ELR (cell line): ENCODE measurements around the gene C19orf67.

Source experiments
- DNase-seq: peaks from one replicate; pipeline ENCODE4 v3.0.0-alpha.2; 2015; ENCODE audit warnings: low read depth

The C19orf67 gene

DNA sequence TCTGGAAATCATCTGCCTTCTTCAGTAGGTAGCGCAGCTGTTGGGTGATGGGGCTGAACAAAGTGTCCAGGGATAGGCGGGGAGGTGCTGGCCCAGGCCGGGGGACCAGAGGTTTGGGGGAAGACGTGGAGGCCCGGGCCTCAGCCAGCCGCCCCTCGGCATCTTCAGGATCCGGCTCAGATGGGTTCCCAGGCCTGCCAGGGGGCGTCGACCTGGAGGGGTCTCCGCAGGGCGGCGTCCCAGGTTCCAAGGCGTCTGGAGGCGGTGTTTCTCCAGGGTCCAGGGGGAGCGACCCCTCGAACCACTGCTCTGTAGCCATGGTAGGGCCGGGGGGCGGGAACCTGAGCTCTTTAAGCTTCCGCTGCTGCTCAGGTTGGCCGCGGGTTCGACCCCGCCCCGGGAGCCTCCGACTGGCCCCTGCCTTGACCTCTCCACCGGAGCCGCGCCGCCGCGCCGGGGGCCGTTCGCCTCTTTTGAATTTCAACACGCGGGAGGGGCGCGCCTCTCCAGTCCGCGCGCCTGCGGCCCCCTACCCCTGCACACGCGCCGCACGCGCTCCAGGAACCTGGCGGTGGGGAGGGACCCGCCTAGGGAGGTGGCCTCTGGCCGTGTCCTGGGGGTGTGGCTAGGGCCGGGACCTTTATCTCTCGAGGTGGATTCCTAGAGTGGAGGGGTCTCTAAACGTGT lies at the start of gene C19orf67:
TSS of gene C19orf67 (minus strand) at position 475 of the 687 bp plus-strand sequence. CDS start at position 319, 156 bp downstream.
- DNase-seq, result no peak

DNA sequence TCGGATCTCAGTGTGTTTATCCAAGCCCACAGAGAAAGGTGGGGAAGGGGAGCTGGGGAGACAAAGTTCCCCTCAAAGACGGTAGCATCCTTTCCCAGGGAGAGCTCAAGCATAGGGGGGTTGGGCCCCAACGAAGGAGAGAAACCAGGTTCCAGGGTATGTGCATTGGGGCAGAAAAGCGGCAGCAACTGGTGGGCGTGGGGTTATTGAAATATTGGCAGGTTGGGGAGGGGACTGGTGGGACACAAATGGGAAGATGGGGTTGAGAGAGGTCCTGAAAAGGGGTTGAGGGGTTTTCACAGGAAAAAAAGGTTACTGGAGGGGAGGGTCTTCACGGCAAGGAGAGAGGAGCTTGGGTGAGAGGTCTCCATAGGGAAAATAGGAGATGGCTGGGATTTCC lies 49.8 kb upstream of the C19orf67 start:
- DNase-seq, result no peak

DNA sequence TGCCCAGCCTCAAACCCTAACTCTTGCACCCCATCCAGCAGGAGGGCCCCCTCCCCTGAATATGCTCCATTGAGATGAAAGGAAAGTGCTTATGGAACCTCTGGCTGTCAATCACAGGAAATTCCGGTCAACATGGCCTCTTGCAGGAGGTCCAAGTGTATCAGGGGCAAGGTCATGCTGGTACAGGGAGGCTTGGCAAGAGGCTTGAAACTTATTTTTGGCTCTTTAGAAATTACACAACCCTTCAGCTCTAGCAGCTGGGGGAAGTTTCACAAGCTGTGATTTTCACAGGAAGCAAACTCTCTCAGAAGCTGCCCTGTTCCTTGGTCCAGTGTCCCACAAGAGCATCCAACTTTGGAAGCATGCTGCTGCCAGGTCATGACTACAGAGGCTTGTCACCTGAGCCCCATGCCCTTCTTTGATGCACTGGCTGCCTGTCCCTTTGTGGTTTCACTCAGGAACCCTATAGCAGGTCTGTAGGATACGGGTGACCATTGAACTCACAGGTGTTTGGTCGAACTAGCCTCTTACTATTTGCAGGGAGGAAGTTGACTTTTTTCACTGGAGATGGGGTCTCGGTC lies 42.4 kb upstream of the C19orf67 start:
- no peak for DNase-seq

DNA sequence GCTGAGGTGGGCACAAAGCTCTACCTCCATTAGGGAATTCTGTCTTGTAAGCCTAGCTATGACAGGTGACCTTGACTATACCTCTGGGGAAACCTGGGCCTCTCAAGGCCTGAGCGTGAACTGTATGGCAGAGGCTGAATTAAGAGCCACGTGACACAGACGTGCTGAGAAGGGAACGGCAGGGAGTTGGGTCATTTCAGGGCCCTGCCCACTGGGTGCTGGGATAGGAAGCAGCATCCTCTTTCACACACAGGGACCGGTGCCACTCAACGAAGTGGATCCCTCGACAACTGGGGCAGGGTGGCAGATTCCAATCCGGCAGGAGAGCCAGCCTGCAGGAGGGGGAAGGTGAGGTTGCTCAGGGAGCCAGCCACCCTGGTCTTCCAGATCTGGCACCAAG lies 41.6 kb upstream of the C19orf67 start:
- DNase-seq, result no peak

DNA sequence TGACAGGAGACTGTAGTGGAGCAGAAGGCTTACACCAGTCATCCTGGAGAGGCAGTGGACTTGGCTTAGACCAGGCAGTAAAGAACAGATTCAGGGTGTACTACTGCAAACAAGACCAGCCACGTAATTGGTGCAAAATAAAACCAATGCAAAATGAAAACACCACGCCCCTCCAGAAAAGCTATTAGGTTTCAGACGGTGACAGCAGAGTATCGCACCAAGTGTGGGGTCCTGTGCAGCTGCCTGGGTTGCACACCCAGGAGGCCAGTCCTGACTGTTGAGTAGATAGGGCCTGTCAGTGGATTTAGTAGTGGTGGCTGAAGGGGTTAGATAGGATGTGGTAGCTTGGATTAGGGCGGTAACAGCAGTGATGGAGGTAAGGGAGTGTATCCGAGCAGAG lies 37.3 kb upstream of the C19orf67 start:
- no peak for DNase-seq

DNA sequence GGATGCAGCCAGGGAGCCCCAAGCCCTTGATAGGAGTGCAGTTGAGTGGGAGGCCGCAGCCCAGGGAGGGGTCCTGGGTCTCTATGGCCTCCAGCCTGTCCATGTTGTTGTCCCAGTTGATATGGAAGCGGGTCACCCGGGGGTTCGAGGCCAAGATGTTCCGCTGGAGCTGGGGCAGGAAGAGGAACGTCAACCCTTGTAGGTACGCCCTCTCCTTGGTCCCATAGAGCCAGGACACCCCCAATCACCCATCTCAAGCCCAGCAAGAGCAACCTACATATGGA lies 34.9 kb upstream of the C19orf67 start:
- DNase-seq, result no peak

DNA sequence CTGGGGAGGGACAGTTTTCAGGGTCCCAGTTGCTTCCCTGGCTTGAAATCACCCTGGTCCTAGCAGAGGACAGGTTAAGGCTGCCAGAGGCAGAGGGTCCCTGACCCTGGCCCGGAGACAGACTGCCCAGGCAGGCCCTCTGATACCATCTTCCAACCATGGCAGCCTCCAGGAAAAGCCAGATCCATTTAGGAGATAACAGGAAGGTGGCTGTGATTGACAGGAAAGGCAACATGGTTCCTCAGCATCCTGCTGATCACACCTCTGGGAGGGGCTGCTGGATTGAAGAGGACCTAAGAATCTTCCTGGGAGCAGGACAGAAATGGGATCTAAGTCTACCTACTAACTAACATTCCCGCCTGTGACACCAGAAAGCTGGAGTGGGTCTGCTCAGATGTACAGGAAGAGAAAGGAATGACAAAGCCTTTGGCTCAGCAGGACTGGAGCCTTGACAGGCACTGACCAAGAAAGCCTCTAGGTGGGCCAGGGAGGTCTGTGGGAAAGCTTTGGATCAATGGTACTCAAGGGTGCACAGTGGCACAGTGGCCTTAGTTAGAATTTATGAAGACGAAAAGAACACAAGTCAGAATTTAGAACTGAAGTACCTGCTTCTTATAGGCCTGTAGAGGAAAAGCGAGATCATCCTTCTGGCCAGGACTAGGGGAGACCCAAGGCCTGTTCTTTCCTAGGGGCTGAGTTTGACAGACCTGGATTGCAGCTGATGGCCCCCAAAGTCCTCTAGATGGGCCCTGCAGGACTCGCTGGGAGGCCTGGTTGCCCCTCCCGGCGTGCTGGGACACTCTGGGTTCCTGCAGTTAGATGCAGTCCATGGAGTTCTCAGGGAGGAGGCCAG lies 34.3 kb upstream of the C19orf67 start:
- no peak for DNase-seq

DNA sequence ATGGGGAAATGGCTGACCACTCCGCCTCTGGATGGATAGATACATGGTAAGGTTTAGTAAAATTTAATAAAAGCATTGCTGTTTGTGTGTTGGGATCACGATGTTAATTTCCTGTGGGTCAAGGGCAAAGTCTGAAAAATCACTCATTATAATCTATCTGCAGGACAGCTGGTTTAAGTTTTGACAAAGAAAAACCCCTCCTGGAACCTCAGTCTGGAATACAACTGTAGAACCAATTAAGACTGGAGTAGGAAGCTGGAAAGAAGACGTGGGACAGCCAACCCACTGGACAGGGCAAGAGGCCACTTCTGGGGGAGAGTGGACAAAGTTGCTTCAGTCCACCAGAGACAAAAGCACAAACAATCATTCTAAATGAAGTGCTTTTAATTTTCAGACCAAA lies 33.6 kb upstream of the C19orf67 start:
- DNase-seq, result no peak

DNA sequence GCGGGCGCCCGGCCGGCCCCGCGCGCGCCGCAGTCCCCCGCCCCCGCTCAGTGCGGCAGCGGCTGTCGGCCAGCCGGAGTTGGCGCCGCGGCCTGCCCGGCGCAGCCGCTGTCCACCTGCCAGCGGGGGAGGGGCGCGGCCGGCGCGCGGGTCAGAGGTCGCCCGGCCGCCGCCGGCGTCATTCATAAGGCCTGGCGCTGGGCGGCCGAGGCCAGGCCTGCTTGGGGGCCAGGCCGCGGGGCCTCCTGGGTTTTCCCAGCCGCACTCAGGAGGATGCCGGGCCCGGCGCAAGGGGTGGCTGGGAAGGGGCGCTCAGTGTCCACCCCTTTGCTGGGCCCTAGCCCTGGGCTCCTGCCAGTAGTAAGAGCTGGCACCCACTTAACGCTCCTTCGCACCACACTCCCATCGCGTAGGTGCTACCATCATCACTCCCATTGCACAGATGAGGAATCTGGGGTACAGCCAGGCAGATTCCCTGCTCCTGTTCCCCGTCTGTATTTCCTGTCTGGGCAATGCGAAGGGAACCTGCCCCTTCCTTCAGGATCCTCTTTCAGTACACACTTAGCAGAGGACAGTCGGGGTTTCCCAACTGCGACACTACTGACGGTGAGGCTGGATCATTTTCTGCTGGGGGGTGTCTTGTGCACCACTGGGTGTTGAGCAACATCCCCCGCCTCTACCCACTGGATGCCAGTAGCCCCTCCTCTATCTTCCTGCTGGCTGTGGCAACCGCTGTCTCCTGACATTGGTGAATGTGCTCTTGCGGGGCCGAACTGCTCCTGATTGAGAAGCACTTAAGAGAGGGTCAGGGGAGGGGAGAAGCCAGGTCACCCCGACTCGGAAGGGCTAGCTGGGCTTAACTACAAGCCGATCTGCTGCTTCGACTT lies 32.8 kb upstream of the C19orf67 start:
- peak; percentile 49 for DNase-seq

DNA sequence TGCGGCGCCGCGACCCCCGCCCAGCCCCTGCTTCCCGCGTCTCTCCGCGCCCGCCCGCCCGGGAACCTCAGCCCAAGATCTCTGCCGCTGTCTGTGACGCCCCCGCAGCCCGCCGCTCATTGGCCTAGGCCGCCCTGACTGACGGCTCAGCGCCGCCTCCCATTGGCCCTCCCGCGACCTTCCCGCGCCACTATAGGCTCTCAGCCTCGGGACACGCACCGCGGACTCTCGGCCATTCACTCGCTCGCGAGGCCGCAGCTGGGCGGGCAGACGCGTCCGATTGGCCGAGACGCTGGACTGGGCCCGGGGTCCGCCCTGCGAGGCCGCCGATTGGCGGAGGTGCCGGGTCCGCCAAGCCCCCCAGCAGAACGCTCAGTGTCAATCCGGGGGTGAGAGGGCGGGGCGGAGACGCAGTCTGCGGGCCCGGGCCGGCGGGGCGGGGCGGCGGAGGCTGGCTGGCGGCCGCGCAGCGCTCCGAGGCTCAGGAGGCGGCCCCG lies 32.1 kb upstream of the C19orf67 start, which contains the start of gene PRKACA:
TSS of gene PRKACA (minus strand) at position 95 of the 497 bp plus-strand sequence. CDS start 215 bp downstream, outside the sequence.
- DNase-seq, result peak; percentile 99

DNA sequence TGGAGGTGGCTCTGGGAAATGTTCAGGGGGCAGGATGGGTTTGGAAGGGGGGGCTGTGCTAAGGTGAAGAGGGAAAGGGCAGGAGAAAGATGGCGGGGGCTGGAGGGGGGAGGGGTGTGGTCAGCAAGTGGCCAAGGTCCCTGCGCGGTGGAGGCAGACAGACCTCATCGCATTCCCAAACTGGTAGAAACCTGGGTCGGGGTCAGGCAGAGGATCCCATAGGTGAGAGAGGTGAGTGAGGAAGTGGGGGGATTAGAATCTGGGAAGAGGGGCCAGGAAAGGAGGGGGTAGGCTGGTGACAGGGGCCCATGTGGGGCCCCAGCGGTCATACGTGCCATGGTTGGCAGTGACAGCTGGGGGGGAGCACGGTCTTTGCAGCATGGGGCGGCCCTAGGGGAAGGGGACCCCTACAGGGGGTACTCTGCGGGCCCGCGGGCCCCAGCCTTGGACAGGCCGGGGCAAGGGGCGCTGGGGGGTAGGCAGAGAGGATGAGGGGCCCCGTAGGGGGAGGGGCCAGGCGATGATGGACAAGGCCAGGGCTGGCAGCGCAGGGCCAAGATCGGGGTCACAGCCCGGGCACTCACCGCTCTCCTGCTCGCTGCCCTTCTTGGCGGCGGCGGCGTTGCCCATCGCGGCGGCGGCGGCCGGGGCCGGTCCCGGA lies 31.5 kb upstream of the C19orf67 start:
- DNase-seq, result no peak

DNA sequence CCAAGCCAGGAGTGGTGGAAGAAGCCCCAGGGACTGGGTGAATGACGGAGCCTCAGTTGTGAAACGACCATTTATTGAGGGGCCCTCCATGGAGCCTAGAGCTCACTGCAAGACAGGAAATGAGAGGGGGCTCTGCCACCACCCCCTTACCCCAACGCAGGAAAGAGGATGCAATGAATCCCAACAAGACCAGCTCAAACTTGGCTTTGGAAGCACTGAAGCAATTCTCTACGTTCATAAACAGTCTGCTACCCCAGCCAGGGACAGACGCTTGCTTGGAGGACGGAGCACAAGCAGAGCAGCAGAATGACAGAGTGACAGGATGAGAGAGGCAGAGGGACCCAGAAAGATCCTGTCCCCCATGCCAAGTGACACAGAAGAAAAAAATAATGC lies 30.9 kb upstream of the C19orf67 start:
- no peak for DNase-seq

DNA sequence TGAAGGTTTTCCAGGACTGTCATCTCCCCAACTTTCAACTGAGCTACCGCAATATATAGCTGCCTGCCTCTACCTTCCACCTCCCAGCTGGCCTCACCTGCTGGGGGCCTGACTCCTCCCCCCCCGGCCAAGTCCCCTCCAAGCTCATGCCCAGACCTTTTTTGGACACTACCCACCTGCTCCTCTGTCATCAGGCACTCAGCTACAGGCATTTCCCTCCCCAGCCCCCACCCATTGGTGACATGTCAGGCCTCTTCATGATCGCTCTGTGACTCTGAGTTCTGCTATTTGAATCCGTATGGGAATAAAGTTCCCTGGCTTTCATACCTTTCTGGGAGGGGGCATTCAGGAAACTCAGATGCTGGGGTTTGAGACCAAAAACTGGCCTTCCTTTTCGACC lies 30.2 kb upstream of the C19orf67 start:
- no peak for DNase-seq

DNA sequence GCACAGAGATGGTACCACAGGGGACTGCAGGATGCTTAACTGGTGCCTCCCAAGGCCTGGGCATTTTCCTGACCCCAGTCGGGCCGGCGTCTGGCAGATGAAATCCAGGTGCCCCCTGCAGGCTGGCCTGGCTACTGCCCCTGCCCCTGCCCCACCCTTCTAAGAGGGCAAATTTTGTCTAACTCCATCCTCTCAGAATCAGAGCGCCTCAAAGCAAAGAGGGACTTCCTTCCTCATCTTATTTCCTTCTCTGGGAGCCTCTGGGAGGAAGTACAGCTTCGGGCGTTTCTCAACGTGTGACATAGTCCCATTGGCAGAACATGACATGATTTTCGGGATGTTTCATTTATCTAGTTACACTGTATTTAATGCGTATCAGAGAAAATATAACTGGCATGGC lies 29.3 kb upstream of the C19orf67 start:
- DNase-seq, result peak; percentile 39

DNA sequence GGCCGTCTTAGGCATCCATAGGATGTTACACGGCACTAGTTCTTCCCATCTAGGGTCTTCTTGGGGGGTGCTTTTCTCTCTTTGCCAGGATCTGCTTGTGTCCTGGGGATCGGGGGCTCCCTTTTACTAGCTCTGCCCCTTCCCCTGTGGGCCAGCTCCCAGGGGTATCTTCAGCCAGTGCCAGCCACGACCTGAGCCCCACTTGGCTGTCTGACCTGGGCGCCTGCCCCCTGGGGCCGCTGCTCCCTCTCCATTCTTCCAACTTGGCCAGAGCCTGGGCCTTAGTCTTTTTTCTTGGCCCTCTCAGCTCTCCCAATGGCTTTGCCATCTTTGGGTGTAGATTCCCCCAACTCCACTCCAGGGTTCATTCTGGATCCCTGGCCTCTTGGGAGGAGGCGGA lies 28.9 kb upstream of the C19orf67 start:
- DNase-seq, result no peak

DNA sequence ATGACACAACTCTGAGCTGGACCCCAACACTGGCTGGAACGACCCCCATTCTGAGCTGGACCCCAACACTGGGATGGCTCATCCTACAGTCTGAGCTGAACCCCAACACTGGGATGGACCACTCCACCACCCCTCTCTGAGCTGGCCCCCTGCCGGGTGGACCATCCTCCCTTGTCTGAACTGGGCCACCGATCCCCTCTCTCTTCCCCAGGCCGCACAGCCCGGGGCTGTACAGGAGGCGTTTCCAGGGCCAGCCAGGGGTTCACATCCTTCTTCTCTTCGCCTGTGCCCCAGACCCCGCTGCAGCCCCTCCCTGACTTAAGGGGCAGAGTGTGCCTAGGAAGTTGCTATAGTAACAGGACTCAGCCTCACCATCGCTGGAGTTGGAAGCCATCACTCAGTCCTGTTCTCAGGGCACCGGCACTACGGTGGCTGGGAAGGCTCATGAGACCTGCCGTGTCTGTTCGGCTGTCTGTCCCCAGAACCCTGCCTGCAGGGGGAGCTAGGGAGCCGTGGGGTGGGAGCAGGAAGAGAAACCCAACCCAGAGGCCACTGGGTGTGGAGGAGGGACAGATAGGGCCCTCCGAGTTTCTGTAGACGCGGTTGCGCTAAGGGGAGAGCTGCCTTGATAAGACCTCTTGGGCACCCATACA lies 28.3 kb upstream of the C19orf67 start:
- no peak for DNase-seq

DNA sequence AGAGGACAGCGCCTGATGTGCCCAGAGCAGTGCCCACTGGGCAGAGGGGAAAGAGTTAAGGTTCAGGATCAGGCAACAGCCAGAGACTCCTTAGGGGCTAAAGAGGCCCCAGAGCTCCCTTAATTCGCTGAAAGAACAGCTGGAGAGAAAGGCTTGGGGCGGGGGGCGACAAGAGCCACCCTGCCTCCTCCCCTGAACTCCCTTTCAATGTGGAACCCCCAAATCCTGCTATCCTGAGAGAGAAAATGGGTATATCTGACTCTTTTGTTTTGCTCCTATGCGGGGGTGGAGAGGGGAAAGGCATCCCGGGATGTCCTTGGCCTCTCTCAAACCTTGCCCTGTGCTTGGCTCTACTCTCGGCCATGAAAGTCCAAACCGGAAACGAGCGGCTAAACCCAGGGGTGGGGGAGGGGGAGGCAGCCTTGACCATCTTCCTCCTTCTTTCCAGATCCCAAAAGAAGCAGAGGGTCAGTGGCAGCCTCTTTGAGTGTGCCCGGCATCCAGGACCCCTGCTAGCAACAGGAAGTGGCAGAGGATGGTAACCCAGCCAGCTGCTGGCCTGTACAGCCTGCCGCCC lies 27.3 kb upstream of the C19orf67 start:
- no peak for DNase-seq

DNA sequence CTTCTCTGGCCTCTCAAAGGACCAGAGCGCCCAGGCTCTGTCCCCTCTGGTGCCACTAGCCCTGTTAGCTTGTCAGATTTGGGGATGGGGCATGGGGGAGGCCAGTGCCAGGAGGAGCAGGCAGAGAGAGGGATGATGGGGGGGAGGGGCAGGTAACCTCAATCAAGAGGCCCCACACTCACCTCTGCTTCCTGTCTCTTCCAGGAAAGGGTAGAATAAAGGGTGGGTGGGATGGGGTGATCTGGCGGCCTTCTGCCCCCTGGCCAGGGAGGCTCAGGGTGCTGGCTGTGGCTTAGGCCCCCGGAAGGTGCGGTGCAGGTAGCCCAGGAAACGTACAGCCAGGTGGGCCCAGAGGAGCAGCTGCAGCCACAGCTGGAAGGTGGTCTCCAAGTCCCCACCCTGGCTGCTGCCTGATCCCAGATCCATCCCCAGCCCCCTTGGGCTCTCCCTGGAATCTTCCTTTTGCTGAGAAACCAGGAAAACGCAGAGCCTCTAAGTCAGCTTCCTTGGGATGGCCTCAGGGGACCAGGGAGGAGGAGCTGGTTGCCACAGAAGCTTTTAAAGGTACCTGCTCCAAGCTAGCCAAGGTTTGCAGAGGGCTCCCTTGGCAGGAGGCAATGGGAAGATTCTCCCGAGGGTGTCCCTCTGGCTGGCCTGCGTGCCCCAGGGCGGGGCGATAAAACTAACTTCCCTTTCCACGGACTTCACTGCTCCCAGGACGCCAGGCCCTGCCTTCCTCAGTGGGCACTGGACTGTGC lies 26.6 kb upstream of the C19orf67 start:
- DNase-seq, result no peak

DNA sequence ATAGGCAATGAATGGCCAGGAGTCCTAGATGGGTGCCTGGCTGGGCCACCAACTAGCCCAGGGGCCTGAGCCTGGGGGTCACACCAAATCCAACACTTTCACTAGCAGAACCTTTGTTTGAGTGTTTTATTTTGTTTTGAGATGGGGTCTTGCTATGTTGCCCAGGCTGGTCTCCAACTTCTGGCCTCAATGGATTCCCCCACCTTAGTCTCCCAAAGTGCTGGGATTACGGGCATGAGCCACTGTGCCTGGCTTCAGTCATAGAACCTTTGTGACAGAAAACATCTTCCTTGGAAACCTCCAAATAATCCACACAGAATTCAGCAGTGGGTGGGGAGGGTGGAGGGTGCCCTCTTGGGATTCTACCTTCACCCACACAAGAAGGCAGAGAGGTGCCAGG lies 25.9 kb upstream of the C19orf67 start:
- DNase-seq, result no peak

DNA sequence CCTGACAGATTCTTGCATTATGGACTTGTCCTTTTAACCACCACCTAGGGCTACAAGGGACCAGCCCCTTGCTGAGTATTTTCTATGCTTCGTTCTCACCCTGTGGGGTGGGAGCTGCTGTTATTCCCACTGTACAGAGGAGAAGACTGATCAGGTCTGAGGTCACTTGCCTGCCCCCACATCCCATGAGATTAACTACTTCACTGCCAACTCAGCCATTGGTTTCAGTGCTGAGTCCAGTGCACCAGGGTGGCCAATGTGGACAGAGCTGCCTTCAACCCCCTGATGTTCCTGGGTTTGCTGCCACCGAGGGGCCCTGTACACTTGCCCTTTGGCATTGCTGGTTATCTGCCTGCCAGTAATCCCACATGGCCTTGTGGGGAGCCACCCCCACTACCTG lies 25.1 kb upstream of the C19orf67 start:
- DNase-seq, result no peak
